DMS53 treated with DMSO at 0.1 percent for 48 hours (cell line): ENCODE data around the gene RPL5.

Experiments used
- DNase-seq: peaks from one replicate; lab custom pipeline; 2025; ENCODE audit not compliant: unreplicated experiment; lab: John Stamatoyannopoulos, UW

RPL5 gene

GRCh38 chr1:92853299-92853698 lies 21.5 kb downstream of the RPL5 start:
- DNase-seq, result no peak

GRCh38 chr1:92854101-92854785 lies 22.4 kb downstream of the RPL5 start:
- no peak for DNase-seq

- DNase-seq, result no peak
These were observed 23.4 kb downstream of the RPL5 start for GRCh38 chr1:92855236-92855635.

GRCh38 chr1:92857817-92858216 lies 26.0 kb downstream of the RPL5 start:
- DNase-seq, result no peak

- peak; percentile 98 for DNase-seq
These were observed 26.9 kb downstream of the RPL5 start for GRCh38 chr1:92858564-92859399.

- peak; percentile 84 for DNase-seq
These were observed 27.7 kb downstream of the RPL5 start for GRCh38 chr1:92859400-92860039.

- no peak for DNase-seq
These were observed 30.8 kb downstream of the RPL5 start for GRCh38 chr1:92862605-92863004.

- DNase-seq, result no peak
These were observed 32.3 kb downstream of the RPL5 start for GRCh38 chr1:92864131-92864530.

- DNase-seq, result no peak
These were observed 38.8 kb downstream of the RPL5 start for GRCh38 chr1:92870591-92870990.

GRCh38 chr1:92872719-92873118 lies 40.9 kb downstream of the RPL5 start:
- DNase-seq, result no peak

- no peak for DNase-seq
These were observed 43.1 kb downstream of the RPL5 start for GRCh38 chr1:92874987-92875386.

- no peak for DNase-seq
These were observed 44.5 kb downstream of the RPL5 start for GRCh38 chr1:92876351-92876750.

- peak; percentile 43 for DNase-seq
These were observed 45.4 kb downstream of the RPL5 start for GRCh38 chr1:92877081-92877711.

- peak; percentile 46 for DNase-seq
These were observed 46.0 kb downstream of the RPL5 start for GRCh38 chr1:92877792-92878191.

- no peak for DNase-seq
These were observed 47.6 kb downstream of the RPL5 start for GRCh38 chr1:92879316-92879968.

- DNase-seq, result no peak
These were observed 49.6 kb downstream of the RPL5 start for GRCh38 chr1:92881391-92881790.

- DNase-seq, result no peak
These were observed 51.0 kb downstream of the RPL5 start for GRCh38 chr1:92882819-92883218.

- DNase-seq, result no peak
These were observed 51.5 kb downstream of the RPL5 start for GRCh38 chr1:92883297-92883696.

- DNase-seq, result no peak
These were observed 52.4 kb downstream of the RPL5 start for GRCh38 chr1:92884195-92884594.

- DNase-seq, result peak; percentile 98
These were observed 55.1 kb downstream of the RPL5 start for GRCh38 chr1:92886886-92887419.

- peak; percentile 46 for DNase-seq
These were observed 55.6 kb downstream of the RPL5 start for GRCh38 chr1:92887465-92887864.
